ENCODE results near the gene ARMS2.

ARMS2 gene

DNA sequence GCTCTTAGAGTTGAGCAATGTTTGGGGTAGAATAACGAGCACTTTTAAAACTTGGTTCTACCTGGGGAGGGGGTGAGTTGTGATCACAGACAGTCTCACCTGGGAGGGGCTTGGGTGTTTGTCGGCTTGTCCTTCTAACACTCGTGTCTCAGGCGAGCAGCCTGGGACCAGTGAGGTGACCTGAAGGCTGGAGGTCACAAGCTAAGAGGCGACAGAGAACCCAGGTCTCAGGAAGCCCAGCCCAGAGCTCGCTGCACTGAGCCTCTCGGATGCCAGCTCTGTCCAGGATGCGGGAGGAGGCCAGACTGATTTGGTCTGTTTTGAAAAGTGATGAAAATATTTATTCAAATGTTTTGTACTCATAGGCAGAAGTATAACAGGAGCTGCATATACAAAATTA is 18.7 kb downstream of the ARMS2 start:
- no peak for DNase-seq
- no peak for ATAC-seq

DNA sequence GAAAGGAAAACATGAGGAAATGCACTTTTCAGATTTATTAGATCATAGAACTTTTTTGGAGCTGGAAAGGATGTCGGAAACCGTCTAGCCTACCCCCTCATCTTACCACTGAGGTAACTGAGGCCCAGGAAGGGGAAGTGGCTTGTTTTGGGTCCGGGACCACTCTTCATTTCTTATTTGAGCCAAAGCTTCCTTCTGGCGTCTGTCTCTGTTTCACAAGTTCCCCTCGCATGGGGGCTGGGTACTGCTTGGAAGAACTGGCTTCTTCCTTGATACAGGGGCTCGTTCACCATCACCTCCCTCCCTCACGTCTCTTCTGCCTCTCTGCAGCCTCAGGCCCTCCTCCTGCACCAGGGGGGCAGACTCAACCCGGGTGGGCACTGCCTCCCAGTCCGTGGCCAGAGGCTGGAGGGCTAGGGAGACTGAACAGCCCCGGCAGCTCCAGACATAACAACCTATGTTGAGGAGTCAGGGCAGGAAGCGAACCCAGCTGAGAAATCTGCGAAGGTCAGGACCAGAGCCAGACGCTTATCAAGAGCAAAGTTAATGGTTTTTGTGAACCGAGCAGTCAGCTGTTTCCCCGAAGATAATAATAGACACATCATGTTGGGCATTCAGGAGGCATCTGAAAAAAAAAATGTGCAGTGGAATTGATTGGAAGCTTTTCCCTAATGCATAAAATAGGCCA is 19.8 kb downstream of the ARMS2 start:
- DNase-seq: no peak
- no peak for ATAC-seq

DNA sequence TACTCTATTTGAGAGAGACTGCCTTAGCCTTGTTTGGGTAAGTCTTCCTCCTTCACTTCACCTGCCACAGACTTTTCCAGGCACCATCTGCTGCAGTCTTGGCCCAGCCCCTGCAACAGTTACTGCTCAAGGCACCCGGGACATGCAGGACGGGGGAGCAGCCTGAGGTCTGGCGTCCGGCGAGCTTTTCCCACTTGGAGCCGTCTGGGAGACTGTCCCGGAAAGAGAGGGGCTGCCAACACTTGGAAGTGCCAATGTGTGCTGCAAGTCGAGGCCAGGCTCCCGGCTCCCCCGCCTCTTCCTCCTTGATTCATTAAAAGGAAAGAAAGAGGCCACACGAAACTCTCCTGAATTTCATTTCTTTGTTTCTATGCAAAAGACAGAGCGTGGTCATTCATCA is 20.6 kb downstream of the ARMS2 start:
- ATAC-seq: no peak
- DNase-seq: no peak

DNA sequence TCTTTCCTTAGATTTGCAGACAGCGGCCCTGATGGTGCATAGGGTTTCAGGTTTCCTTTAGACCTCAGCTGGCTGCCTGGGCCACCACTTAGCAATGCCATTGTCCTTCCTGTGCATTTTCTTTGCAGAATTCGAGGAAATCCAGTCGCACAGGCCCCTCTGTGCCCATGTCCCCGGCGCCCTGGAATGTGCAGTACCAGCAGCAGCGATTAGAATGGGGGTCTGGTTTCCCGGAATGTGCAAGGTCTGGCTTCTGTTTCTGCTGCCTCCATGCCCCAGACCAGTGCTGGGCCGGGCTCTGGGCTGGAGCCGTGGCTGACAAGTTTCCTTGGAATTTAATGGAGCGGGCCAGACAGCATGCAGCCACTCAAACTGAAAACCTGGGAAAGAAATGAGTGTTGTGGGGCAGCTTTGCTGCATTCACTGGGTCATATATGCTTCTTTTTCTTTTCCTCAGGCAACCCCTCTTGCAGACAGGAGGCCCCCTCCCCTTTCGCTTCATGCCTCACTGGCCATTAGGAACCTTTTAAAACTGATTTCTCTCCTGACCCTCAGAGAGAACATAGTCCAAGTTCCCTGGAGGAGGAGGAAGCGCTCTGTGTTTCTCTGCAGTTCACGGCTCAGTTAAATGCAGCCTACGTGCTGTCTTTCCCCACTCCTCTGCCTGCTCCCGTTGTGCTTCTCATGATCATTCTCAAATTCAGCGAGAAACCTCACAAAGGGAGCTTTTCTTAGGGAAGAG is 21.3 kb downstream of the ARMS2 start:
- DNase-seq: no peak
- no peak for ATAC-seq

DNA sequence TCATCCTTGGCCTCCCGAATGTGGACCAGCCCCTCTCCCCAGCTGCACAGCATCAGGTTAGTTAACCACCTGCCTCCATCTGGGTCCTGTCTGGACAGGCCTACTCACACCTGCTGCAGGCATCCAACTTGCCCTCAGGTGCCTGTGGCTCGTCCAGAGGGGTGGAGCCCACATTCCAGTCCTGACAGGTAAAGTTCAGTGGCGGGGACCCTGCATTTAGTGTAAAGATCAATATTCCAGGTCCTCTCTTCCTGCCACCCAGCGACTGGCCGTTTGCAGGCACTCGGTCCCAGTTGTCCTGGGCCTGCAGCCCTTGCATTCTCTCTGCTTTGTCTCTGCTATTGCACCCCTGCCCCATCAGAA is 21.9 kb downstream of the ARMS2 start:
- DNase-seq (no peak), ATAC-seq (no peak)

DNA sequence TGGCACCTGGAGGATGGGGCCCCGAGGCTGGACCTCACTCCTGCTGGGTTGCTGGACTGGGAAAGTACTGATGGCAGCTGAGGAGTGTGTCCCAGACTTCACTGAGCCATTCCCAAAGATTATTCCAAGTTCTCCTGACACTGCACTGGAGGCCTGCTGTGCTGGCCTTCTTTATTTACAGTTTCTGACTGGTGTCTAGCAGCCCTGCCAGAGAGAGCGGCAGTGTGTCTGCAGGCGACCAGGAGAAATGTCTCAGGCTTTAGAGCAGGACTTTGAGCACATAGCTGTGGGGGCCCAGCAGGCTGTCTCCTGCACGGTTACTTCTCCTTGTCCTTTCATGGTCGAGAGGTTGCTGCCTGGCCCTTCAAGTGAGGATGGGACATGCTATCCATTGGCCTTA is 23.0 kb downstream of the ARMS2 start:
- ATAC-seq (no peak), DNase-seq (no peak)

DNA sequence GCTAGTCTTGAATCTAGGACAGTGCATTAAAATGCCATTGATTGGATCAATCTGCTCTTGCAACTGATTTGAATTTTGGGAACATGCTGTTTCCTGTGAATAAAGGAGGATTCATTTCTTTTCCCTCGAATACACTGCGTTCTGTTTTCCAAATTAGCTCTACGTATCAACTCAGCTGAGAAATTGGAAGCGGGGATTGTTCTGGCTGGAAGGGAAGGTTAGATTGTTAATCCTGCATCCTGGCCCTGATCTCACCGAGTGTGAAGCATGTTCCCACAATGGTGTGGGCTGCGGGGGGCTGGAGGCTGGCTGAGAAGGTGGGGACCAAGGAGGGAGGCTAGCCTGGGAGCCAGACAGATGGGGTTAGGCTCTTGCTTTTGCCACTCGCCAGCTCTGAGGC is 24.5 kb downstream of the ARMS2 start:
- DNase-seq (no peak), ATAC-seq (no peak)

DNA sequence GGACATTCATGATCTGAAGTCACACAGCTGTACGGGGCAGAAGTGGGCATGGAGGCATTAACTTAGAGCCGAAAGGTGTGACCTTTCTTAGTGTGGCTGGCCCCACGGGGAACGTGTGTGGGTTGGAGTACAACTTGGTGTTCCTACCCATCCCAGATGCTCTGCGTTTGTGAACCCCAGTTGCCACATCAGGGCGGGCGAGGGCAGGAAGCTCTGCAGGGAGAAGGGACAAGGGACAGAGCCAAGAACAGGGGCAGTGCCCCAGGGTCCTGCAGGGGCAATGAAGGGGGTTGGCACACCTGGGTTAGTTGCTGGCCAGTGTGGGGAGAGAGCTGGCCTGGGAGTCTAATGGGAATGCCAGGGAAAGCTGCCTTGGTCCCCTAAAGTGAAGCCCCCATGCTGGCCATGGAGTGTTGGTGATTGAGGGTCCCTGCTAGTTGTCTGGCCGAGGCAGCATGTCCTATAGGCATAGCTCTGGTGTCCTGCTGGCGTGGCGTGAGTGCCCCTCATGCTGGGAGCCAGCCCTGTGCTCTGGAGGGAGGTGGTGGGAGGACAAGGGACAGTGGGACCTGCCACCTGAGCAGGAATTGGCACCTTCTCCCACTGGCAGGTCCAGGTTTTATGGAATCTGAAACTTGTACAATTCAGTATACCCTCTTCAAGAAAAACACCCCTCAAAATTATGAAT is 25.8 kb downstream of the ARMS2 start:
- DNase-seq (no peak), ATAC-seq (no peak)

DNA sequence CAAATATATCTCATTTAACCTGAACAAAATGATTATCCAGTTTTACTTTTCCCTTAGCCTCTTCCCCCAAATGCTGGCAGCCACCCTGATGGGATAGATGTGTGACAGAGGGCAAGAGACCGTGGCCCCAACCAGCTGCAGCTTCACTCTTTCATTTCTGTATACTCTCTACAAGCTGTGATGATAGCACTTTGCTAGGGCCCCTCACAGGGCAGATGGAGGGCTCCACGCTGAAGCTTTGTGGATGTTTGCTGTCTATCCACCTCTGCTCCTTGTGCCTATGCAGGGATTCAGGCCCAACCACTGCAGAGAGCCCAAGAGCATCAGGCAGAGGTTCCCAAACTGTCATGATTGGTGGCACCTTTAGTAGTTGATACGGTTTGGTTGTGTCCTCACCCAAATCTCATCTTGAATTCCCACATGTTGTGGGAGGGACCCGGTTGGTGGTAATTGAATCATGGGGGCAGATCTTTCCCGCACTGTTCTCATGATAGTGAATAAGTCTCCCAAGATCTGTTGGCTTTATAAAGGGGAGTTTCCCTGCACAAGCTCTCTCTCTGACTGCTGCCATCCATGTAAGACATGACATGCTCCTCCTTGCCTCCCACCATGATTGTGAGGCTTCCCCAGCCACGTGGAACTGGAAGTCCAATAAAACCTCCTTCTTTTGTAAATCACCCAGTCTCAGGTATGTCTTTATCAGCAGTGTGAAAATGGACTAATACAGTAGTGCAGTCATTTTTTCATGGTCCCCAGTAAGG is 27.0 kb downstream of the ARMS2 start:
- DNase-seq (no peak), ATAC-seq (no peak)

DNA sequence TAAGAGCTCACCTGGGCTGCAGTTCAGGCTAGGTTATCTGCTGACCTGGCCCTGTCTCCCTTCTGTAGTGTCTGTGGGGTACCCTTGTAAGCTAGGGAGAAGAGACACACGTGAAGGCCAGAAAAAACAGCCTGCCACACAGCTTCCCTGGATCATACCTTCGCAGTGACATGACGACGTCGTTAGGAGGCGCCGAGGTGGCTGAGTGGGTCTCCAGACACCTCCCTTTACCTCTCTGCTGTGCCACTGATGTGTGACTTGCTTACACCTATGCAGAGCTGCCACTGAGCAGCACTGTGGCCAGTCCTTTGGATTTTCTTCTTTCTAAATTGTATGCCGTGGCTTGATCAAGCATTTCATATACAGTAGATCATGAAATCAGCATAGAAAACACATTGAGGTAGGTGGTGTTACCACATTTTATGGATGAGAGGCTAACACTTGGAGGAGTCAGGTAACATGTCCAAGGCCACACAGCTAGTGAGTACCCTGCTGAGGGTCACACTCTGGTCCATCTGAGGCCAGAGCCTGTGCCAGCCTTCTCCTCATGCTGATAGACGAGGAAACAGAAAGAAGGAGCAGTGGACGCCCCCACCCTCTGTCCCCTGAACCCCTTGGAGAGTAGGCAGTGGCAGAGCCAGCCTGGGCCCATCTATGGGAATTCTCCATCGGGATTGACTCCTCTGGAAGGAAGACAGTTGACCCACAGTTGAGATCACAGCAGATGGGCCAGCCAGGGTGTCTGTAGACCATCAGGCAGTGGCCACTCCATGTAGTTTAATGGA is 30.0 kb downstream of the ARMS2 start:
- DNase-seq (no peak), ATAC-seq (no peak)

DNA sequence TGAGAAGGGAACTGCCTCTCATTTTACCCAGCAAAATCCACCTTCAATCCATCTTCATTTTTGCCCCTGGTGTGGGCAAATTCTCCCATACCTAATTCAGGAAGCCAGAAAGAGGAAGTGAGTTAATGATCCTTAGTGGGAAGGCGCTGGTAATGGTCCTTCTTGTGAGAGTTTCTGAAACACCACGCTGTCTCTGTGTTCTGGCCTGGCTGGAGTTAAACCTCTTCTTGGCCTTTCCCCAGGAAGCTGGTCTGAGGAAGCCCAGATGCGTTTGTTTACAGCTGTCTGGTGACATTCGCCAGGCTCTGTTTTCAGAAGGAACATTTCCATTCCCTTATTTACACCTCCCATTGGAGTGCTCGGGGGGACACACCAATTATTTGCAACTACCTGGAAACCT is 31.2 kb downstream of the ARMS2 start:
- no peak for ATAC-seq
- DNase-seq: no peak

DNA sequence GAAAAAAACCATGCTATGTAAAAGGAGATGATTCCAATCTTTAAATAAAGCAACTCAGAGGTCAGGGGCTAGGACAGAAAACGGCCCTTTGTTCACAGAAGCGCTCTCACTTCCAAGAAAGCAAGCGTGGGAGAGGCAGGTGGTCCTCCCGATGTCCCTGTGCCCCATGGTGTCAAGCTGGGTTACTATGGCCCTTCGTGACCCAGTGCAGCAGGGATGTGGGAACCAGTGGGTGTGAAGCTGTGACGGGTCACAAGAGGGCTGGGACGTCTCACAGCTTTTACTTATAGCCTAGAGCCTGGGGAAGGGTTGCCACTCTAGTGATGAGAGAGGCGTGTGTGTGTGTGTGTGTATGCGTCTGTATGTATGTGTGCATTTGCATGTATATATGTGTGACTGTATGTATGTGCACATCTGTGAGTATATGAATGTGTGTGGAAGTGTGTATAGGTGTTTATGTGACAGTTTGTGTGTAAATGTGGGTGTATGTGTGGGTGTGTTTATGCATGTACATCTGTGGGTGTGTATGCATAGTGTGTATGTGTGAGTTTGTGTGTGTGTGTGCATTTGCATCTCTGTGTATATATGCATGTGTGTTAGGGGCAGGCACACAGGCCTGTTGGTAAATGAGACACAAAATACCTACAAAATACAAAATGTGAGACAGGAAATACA is 32.1 kb downstream of the ARMS2 start:
- ATAC-seq (no peak), DNase-seq (no peak)

DNA sequence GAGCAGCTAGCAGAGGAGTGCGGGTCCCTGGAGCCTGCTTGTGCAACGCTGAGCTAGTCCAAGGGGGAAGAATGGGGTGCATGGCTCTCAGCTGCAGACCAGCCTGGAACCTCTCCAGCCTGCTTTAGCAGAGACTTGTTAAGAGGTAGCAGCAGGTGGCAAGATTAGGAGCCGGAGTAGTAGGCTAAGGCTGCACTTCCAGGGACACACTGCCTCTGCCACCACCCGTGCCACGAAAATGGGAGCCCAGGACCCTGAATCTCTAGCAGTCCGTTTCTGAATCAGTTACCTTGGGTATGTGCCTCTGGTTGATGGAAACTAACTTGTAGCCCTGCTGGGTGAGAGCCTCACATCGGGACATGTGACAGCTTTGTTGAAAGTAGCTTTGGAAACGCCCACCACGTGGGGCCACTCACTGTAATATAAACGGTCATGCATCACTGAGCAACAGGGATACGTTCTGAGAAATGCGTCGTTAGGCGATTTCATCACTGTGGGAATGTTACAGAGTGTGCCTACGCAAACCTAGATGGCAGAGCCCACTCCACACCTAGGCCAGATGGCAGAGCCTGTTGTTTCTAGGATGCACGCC is 32.8 kb downstream of the ARMS2 start:
- no peak for DNase-seq
- no peak for ATAC-seq

DNA sequence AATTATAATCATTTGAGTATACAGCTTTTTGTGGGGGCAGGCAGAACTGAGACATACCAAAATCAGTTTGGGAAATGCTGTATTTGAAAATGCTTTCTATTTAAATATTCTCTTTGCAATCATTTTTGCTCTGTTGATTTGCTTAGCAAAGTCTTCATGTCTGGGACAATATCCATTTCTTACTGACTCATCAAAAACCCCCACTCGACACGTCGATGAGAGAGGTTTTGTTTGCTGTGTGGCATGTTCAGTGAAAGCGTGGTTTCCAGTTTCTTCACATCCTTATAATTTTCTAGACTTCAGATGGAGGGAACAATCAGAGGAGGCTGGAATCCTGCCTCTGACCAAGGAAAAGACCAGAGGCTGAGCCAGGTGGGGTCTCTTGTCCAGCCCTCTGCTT is 35.8 kb downstream of the ARMS2 start:
- ATAC-seq: no peak
- DNase-seq: no peak

DNA sequence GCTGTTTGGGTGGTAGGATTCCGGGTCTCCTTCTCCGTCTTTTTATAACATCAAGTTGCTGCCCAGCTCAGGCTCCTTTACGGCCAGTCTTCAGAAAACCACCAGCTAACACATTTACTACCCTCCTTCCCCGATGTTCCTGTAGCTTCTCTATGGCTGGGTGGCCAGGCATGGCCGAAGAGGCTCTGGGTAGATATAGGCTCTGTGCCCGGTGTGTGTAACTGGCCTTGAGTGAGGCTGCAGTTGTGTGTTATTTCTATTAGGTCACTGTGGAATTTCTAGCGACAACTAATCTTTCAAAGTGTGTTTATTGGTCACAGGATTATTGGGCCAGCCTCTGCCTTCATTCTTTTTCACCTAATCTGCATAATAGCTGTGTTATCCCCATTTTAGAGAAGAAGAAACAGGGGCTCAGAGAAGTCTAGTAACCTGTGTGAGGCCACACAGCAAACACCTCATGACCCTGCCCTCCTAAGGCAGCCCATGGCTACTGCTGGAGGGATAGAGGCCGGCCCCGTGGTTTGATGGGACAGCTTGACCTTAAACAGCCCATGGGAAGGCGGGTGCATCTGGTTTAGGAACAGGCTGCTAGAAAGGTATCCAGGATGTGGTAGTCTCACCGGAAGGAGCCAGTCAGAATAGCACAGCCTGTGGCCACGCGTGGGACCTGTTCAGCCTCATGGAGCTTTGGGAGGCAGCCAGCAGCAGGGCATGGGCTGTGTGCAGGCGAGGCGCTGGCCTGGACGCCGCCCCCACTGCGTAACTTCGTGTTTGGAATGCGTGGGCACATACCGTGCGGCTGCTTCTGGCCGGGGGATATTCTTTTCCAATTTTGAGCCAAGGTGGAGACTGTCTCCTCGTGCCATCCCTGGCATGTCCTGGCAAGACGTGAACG is 36.6 kb downstream of the ARMS2 start:
- DNase-seq (peak; percentile 41), ATAC-seq (peak; percentile 72)

DNA sequence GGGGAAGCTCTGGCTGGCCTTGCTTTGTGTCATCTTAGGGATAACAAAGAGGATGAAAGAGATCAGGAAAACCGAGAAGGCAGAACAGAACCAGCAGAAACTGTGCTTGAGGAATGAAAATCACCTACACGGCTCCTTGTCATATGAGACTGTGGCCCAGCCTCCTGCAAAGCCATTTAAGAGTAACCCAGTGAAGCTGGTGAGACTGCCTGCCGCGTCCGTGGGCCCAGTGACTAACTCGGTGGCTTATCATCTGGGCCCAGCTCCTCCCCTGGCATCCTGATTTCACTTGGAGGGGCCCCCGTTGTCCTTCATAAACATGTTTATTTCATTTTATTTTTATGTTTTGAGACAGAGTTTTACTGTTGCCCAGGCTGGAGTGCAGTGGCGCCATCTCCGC is 37.6 kb downstream of the ARMS2 start:
- ATAC-seq (no peak), DNase-seq (no peak)

DNA sequence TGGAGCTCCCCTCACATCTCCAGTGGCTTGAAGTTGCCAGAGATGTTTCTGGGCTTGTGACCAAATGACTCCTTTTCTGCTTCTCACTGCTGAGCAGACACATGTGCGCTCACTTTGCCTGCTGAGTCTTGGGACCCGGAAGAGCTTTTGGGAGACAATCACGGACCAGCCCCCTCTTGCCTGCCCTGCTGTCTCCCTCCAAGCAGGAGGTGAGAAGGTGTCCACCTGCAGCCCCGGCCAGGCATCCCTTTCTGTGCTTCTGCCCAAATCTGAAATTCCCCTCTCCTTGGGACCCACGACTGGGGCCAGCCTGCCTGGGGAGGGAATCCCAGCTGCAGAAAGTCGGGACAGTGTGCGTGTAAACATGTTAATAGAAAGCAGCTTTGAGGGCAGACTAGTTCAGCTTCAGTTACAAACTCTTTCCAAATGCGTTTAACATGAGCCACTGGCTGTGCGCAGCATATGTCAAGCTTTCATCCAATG is 38.6 kb downstream of the ARMS2 start:
- DNase-seq (no peak), ATAC-seq (no peak)

DNA sequence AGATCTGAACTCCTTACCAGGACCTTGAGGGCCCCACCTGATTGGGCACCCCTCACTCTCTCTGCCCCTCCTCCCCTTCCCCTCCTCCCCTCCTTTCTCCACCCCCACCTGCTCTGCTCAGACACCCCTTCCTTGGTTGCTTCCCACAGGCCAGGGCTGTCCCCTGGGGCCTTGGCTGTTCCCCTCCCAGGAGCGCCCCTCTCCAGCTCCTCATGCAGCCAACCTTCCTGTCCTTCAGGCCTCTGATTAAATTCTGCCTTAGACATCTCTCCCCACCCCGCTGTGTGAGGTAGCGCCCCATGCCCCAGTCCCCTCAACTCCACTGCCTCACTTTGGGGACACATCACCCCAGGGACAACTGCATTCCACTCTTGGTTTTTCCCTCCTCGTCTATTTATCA is 39.3 kb downstream of the ARMS2 start:
- ATAC-seq (no peak), DNase-seq (no peak)

DNA sequence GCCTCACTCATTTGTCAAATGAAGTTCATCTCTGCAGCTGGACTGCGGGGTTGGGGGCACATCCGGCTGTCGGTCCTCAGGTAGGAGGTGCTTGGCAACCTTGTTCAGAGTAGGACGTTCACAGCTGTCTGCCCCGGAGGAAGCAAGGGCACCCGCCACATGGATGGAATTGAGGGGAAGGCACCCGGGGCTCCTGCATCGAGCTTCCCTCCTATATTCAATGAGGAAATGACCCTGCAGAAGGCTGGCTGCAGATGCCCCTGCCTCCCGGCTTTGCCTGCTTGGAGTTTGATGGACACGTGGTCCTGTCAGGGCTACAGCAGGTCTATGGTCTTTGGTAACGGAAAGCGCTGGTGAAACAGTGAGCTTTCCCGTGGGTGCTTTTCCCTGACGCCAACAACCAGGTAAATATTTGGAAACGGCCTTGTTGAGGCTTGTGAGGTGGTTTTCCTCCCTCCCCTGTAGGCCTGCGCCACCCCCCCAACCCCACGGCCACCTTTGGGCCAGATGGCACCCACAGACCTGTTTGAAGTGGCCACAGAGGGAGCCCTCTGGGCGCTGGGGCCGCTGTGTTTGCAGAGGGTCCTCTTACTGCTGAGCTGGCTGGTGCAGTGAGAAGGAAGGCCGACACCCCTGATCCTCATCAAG is 39.8 kb downstream of the ARMS2 start:
- no peak for DNase-seq
- ATAC-seq: no peak

Measured in stimulated activated naive CD8-positive, alpha-beta T cell treated with anti-CD3 and anti-CD28 coated beads, Interleukin-15, Interleukin-2, amounts not matched to agents 100 U/mL and 50 U/mL, for 24 hours (primary cell).